ENCODE results near the gene MBD6.

The MBD6 gene

GRCh38 chr12:57525615-57526383 is 3.2 kb downstream of the MBD6 start:
- no peak for DNase-seq

GRCh38 chr12:57526477-57527126 is 4.0 kb downstream of the MBD6 start:
- no peak for DNase-seq
- no peak for TF ChIP-seq POLR2A (IDR thresholded peaks at IDR 0.05; ENCODE audit: low read length)
- no peak for TF ChIP-seq GATA1 (IDR thresholded peaks at IDR 0.05; ENCODE audit: low read depth, low read length)

More at GRCh38 chr12:57525615-57526383, 3.2 kb downstream of the MBD6 start:
- no peak for TF ChIP-seq GATA1 (IDR thresholded peaks at IDR 0.05; ENCODE audit: low read depth, low read length)
- no peak for TF ChIP-seq POLR2A (IDR thresholded peaks at IDR 0.05; ENCODE audit: low read length)

- DNase-seq: no peak
- TF ChIP-seq GATA1 (IDR thresholded peaks at IDR 0.05; ENCODE audit: low read depth, low read length): no peak
- TF ChIP-seq POLR2A (IDR thresholded peaks at IDR 0.05; ENCODE audit: low read length): no peak
Observed at GRCh38 chr12:57527184-57527583, 4.6 kb downstream of the MBD6 start.

GRCh38 chr12:57528176-57528575 is 5.6 kb downstream of the MBD6 start:
- TF ChIP-seq GATA1 (IDR thresholded peaks at IDR 0.05; ENCODE audit: low read depth, low read length) (no peak), POLR2A (IDR thresholded peaks at IDR 0.05; ENCODE audit: low read length) (no peak)
- no peak for DNase-seq

- DNase-seq: no peak
- TF ChIP-seq GATA1 (IDR thresholded peaks at IDR 0.05; ENCODE audit: low read depth, low read length) (no peak), POLR2A (IDR thresholded peaks at IDR 0.05; ENCODE audit: low read length) (no peak)
Observed at GRCh38 chr12:57528831-57529555, 6.4 kb downstream of the MBD6 start.

- TF ChIP-seq POLR2A (IDR thresholded peaks at IDR 0.05; ENCODE audit: low read length) (no peak), GATA1 (IDR thresholded peaks at IDR 0.05; ENCODE audit: low read depth, low read length) (no peak)
- no peak for DNase-seq
Observed at GRCh38 chr12:57529831-57530230, 7.2 kb downstream of the MBD6 start.

- TF ChIP-seq GATA1 (IDR thresholded peaks at IDR 0.05; ENCODE audit: low read depth, low read length) (no peak), POLR2A (IDR thresholded peaks at IDR 0.05; ENCODE audit: low read length) (no peak)
- no peak for DNase-seq
Observed at GRCh38 chr12:57530396-57531142, 7.9 kb downstream of the MBD6 start.

- TF ChIP-seq GATA1 (IDR thresholded peaks at IDR 0.05; ENCODE audit: low read depth, low read length) (no peak), POLR2A (IDR thresholded peaks at IDR 0.05; ENCODE audit: low read length) (no peak)
- no peak for DNase-seq
Observed at GRCh38 chr12:57531836-57532235, 9.2 kb downstream of the MBD6 start.

GRCh38 chr12:57533108-57533507 is 10.5 kb downstream of the MBD6 start:
- no peak for TF ChIP-seq GATA1 (IDR thresholded peaks at IDR 0.05; ENCODE audit: low read depth, low read length)
- no peak for TF ChIP-seq POLR2A (IDR thresholded peaks at IDR 0.05; ENCODE audit: low read length)
- DNase-seq: no peak

GRCh38 chr12:57534250-57534649 is 11.6 kb downstream of the MBD6 start:
- DNase-seq: no peak
- TF ChIP-seq GATA1 (IDR thresholded peaks at IDR 0.05; ENCODE audit: low read depth, low read length) (no peak), POLR2A (IDR thresholded peaks at IDR 0.05; ENCODE audit: low read length) (peak; percentile 22)

- no peak for DNase-seq
- no peak for TF ChIP-seq GATA1 (IDR thresholded peaks at IDR 0.05; ENCODE audit: low read depth, low read length)
- TF ChIP-seq POLR2A (IDR thresholded peaks at IDR 0.05; ENCODE audit: low read length): no peak
Observed at GRCh38 chr12:57534991-57535543, 12.4 kb downstream of the MBD6 start.

GRCh38 chr12:57535764-57536596 is 13.4 kb downstream of the MBD6 start:
- TF ChIP-seq POLR2A (IDR thresholded peaks at IDR 0.05; ENCODE audit: low read length): no peak
- TF ChIP-seq GATA1 (IDR thresholded peaks at IDR 0.05; ENCODE audit: low read depth, low read length): no peak
- no peak for DNase-seq

GRCh38 chr12:57536597-57536942 is 13.9 kb downstream of the MBD6 start:
- TF ChIP-seq POLR2A (IDR thresholded peaks at IDR 0.05; ENCODE audit: low read length) (no peak), GATA1 (IDR thresholded peaks at IDR 0.05; ENCODE audit: low read depth, low read length) (no peak)
- DNase-seq: no peak
